GM18861 (cell line): ENCODE results near the gene CSNK2A1.
A peak's percentile ranks its signal among the peaks of the same experiment; 100 is the strongest.
"Not testable (repeated sequence)": the region's sequence is repeated elsewhere in the genome, so short reads cannot be mapped to it uniquely, and the experiment has no call there.

Experiments used
- ATAC-seq: cut with Tn5 transposase; IDR thresholded peaks from one replicate; pipeline ENCODE4 v1.9.1; 2021; ENCODE audit not compliant: unreplicated experiment

Gene CSNK2A1

GRCh38 chr20:461254-462198 is 82.1 kb downstream of the CSNK2A1 start:
- peak; percentile 17 for ATAC-seq

- ATAC-seq, result no peak
Observed at GRCh38 chr20:460707-461106, 82.9 kb downstream of the CSNK2A1 start.

GRCh38 chr20:460180-460579 is 83.4 kb downstream of the CSNK2A1 start:
- no peak for ATAC-seq

GRCh38 chr20:458776-459175 is 84.8 kb downstream of the CSNK2A1 start:
- no peak for ATAC-seq

GRCh38 chr20:454951-455350 is 88.6 kb downstream of the CSNK2A1 start:
- ATAC-seq, result no peak

- not testable (repeated sequence) for ATAC-seq
Observed at GRCh38 chr20:452021-452420, 91.6 kb downstream of the CSNK2A1 start.

GRCh38 chr20:445514-446336 is 97.9 kb downstream of the CSNK2A1 start:
- no peak for ATAC-seq

GRCh38 chr20:444862-445426 is 98.6 kb downstream of the CSNK2A1 start:
- ATAC-seq, result no peak

GRCh38 chr20:444117-444516 is 99.5 kb downstream of the CSNK2A1 start:
- ATAC-seq, result no peak

GRCh38 chr20:443223-443775 is 100.3 kb downstream of the CSNK2A1 start:
- no peak for ATAC-seq

GRCh38 chr20:440636-441035 is 103.0 kb downstream of the CSNK2A1 start:
- no peak for ATAC-seq

- no peak for ATAC-seq
Observed at GRCh38 chr20:440148-440547, 103.4 kb downstream of the CSNK2A1 start.

GRCh38 chr20:438571-439469 is 104.8 kb downstream of the CSNK2A1 start:
- no peak for ATAC-seq

GRCh38 chr20:437787-438486 is 105.7 kb downstream of the CSNK2A1 start:
- no peak for ATAC-seq

GRCh38 chr20:436476-436875 is 107.1 kb downstream of the CSNK2A1 start:
- ATAC-seq, result no peak

- no peak for ATAC-seq
Observed at GRCh38 chr20:435558-435957, 108.0 kb downstream of the CSNK2A1 start.

GRCh38 chr20:434661-435419 is 108.8 kb downstream of the CSNK2A1 start:
- ATAC-seq, result no peak

- no peak for ATAC-seq
Observed at GRCh38 chr20:434221-434620, 109.4 kb downstream of the CSNK2A1 start.
